Measurements from ENCODE around the gene GLYATL1. TPM values are rescaled to one million over a fixed set of nuclear protein-coding genes. Genes with fewer than 3 reads are reported as not detected.

GLYATL1 gene
- total and polyA plus RNA-seq, 2 of the 8 experiments (the other 6 are each of a cell fraction or from before 2014, with no cell fraction given) = 8.6 to 10.7 TPM

- Histone ChIP-seq H3K36me3 (ENCODE audit: control insufficient read depth in 2 of 4, insufficient read depth in 4 of 4, low read length in 3 of 4) (no peaks in the 10 kb centered on the region; a peak in 1 of 8 replicates), H2BK20ac (ENCODE audit: low read length) (no peak overlapping the region), H2BK5ac (ENCODE audit: low read depth, low read length) (no peak overlapping the region), H3K79me1 (ENCODE audit: low read depth, low read length) (no peaks in the 10 kb centered on the region), H3K27ac (ENCODE audit: low read depth, low read length) (no peak overlapping the region), H4K8ac (ENCODE audit: extremely low read depth, insufficient read depth, low read length) (no peak overlapping the region), H3K18ac (ENCODE audit: extremely low read depth, low read length) (no peak overlapping the region), H3K9ac (replicated peaks in 1 of 4; ENCODE audit: extremely low read depth in 1 of 4, low read depth in 3 of 4, low read length in 3 of 4) (no peak overlapping the region), H2AFZ (ENCODE audit: low read length) (no peak overlapping the region), H3K23me2 (ENCODE audit: low read depth, low read length) (peaks cover under 1% of the 10 kb centered on the region; the same call in 1 of the 2 replicates), H2AK5ac (ENCODE audit: low read depth, low read length) (no peak overlapping the region), H3K4me3 (ENCODE audit: extremely low read depth in 1 of 4, insufficient read depth in 2 of 4, low read depth in 3 of 4, low read length in 4 of 4) (no peak overlapping the region), H4K5ac (ENCODE audit: insufficient read length, low read depth, low read length) (no peak overlapping the region), H3K9me3 (ENCODE audit: insufficient read depth in 2 of 2, low read depth in 1 of 2, low read length in 1 of 2) (peaks cover 2 to 3% of the 10 kb centered on the region in 2 experiments; a peak in 2 of 4 replicates), H2BK15ac (ENCODE audit: low read length) (no peak overlapping the region), H3K27me3 (replicated peaks in 1 of 4; ENCODE audit: control insufficient read depth in 3 of 4, extremely low read depth in 1 of 4, insufficient read depth in 3 of 4, low read length in 3 of 4) (no peaks in the 10 kb centered on the region), H3K4me1 (replicated peaks in 1 of 4; ENCODE audit: control insufficient read depth in 3 of 4, insufficient read depth in 4 of 4, low read length in 3 of 4) (peaks cover 1 to 21% (median 9%) of the 10 kb centered on the region in 4 experiments; a peak in 5 of 7 replicates), H2BK120ac (replicated peaks; ENCODE audit: low read depth, low read length) (no peak overlapping the region), H4K91ac (replicated peaks; ENCODE audit: insufficient read length, low read length) (no peak overlapping the region), H3K4ac (replicated peaks; ENCODE audit: insufficient read length, low read depth, low read length) (no peak overlapping the region), H3K4me2 (ENCODE audit: insufficient read depth in 1 of 2, low read depth in 2 of 2, low read length in 2 of 2) (no peak overlapping the region), H4K20me1 (replicated peaks in 1 of 2; ENCODE audit: control insufficient read depth in 1 of 2, insufficient read depth in 2 of 2, low read length in 2 of 2) (no peaks in the 10 kb centered on the region), H2BK12ac (ENCODE audit: low read depth, low read length) (no peak overlapping the region), H3K23ac (ENCODE audit: insufficient read length) (no peak overlapping the region), H3K14ac (ENCODE audit: insufficient read length) (no peak overlapping the region), H3K79me2 (ENCODE audit: control insufficient read depth in 1 of 2, insufficient read depth in 2 of 2, low read length in 2 of 2) (no peaks in the 10 kb centered on the region), H3K56ac (replicated peaks; ENCODE audit: insufficient read length, low read depth, low read length) (no peak overlapping the region)
- CTCF ChIA-PET (ENCODE audit: partially characterized antibody) = interaction anchor here (0.8 to 13.9 kb wide), 12 partner anchors 16 to 287 kb away, joined by 3 to 96 read pairs (median 4); no protein-coding TSS in a partner anchor
- no peak for TF ChIP-seq SIN3A (conservative IDR thresholded peaks at IDR 0.05 in 1 of 2, IDR thresholded peaks at IDR 0.05 in 1 of 2; ENCODE audit: low read depth in 1 of 2, low read length in 2 of 2)
- no peak for TF ChIP-seq POLR2AphosphoS5 (IDR thresholded peaks at IDR 0.05; ENCODE audit: low read depth, low read length)
- TF ChIP-seq, protein P1, sequence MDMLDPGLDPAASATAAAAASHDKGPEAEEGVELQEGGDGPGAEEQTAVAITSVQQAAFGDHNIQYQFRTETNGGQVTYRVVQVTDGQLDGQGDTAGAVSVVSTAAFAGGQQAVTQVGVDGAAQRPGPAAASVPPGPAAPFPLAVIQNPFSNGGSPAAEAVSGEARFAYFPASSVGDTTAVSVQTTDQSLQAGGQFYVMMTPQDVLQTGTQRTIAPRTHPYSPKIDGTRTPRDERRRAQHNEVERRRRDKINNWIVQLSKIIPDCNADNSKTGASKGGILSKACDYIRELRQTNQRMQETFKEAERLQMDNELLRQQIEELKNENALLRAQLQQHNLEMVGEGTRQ (IDR thresholded peaks at IDR 0.05; ENCODE audit: low read length) = no peak
- no peak for TF ChIP-seq HDAC2 (IDR thresholded peaks at IDR 0.05; ENCODE audit: borderline replicate concordance in 1 of 2, low read depth in 2 of 2, low read length in 2 of 2)
- TF ChIP-seq BRCA1 (IDR thresholded peaks at IDR 0.05; ENCODE audit: low read depth, low read length) = no peak
- TF ChIP-seq PHF8 (conservative IDR thresholded peaks at IDR 0.05; ENCODE audit: low read depth, low read length) = no peak
- POLR2A ChIA-PET (ENCODE audit: partially characterized antibody) = interaction anchor here (0.6 to 2.1 kb wide), 3 partner anchors 17 to 345 kb away, joined by 3 to 8 read pairs (median 3); no protein-coding TSS in a partner anchor
- WGBS, 2 experiments (ENCODE audit: extremely low coverage in 1 of 2, insufficient coverage in 1 of 2, insufficient read length in 1 of 2, insufficient replicate concordance in 2 of 2, low coverage in 1 of 2, low lambda C conversion rate in 2 of 2, missing lambda C conversion rate in 1 of 2) = 63% methylated on average over 5 of the region's 5 CpGs; no CpG with 5 or more reads in 1 of the 2 experiments
- DNase-seq (ENCODE audit: low read depth in 1 of 2, low spot score in 2 of 2) (no peak), FAIRE-seq (no peak)
These were observed 16.8 kb upstream of the GLYATL1 start for GRCh38 chr11:58922479-58922878.
